GM21515 (cell line): ENCODE data around the gene ZNF837.

Experiments used
- ATAC-seq: cut with Tn5 transposase; IDR thresholded peaks from one replicate; pipeline ENCODE4 v1.9.1; 2021; ENCODE audit not compliant: unreplicated experiment

ZNF837 gene

DNA sequence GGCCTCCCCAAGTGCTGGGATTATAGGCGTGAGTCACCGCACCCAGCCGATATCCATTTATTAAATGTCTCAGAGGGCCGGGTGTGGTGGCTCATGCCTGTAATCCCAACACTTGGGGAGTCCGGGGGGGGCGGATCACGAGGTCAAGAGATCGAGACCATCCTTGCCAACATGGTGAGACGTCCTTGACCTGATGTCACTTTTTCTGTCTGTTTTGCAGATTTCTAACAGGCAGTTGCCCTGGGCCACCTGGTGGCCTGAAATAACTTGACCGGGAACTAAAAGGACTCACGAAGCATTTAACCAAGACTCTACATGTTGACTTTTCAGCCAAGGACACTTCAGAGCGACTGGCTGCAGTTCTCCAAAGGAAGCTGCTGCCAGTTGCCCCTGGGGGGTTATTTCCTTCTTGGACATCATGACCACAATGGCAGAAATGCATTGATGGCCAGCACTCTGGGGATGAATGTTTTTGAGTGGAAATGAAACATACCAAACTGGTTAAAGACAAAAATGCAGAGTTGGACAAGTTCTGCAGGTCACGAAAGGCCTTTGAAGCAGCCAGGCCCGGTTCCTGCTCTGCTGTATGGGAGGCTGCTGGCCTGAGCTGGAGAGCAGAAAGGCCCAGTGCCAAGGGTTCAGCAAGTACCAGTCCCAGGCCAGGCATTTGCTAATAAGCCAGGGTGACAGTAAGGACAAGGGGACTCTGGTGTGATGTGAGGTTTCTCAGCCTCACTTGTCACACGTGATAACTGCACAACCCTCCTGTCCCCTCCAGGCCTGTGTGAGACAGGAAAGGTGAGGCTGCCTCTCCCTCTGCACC, 8.3 kb downstream of the ZNF837 start:
- no peak for ATAC-seq

- ATAC-seq = no peak
Observed at GRCh38 chr19:58368561-58369360, 12.1 kb downstream of the ZNF837 start.

GRCh38 chr19:58367698-58368454, 13.0 kb downstream of the ZNF837 start:
- ATAC-seq = no peak

DNA sequence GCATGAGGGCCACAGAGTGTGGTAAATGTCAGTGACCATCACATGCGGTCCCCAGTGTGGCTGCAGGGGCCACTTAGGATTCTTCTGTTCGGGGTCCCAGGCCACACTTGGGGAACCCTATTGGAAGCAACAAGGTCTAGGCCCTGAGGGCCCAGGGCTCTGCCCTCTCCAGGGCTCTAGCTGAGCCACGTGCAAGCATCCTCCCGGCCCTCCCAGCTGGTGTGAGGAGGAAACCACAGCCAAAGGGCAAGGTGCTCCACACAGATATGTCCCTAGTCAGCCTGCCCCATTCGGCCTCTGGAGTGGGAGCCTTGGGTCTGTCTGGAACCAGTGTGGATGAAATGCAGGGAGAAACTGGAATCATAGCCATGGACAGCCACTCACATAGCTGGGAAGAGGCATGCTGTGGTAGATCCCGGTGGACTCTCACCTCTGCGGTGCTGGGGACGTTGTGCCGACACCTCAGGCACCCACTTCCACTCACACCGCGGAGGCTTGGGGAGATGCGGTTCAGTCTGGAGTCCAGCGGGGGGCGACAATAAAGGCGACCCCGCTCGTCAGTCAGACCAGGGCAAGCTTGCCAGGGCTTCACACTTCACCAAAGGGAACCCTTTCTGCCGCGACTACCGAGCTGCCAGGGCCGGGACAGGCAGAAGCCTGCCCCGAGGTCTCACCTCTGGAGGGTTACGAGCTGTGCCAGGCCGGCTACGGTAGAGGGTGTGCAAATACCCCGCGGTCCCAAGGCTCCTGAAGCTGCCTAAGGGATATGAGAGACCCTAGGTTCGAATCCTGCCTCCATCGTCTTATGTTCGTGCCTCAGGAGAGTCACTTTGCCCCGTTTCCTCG, 14.0 kb downstream of the ZNF837 start:
- ATAC-seq = no peak

DNA sequence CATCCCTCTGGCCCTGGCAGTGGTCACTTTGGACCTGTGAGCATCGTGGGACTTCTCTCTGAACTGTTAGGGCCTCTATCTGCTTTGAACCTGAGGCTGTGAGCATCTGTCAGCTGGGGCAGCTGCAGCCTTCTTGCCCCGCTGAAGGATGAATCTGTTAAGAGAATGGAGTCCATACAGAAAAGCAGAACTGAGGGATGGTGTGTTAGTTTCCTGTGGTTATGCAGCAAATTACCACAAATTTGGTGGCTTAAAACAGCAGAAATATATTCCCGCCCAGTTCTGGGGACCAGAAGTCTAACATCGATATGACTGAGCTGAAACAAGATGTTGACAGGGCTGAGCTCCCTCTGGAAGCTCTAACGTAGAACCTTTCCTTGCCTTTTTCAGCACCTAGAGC, 16.7 kb downstream of the ZNF837 start:
- no peak for ATAC-seq

GRCh38 chr19:58362272-58362994, 18.4 kb downstream of the ZNF837 start, which contains the start of gene ZNF497:
ZNF497 (minus strand) TSS chr19:58362751; CDS start chr19:58357635, 5,116 bp downstream.
- ATAC-seq = peak; percentile 86

DNA sequence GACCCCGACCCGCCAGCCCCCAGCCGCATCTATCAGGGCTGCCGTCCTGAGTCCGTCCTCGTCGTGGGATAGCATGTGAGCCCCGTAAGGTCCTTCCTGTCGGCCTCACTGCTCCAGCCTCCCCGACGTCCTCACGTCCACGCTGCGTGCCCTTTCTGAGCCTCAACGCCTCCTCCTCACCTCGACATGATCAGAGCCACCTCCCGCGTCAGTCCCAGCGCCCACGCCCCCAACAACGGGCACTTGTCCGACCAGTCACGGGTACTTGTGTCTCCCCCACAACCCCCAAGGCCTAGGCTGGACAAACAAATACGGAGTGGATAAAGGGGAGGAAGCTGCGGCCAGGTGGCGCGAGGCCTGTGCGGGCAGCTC, 18.9 kb downstream of the ZNF837 start:
- ATAC-seq = peak; percentile 21

DNA sequence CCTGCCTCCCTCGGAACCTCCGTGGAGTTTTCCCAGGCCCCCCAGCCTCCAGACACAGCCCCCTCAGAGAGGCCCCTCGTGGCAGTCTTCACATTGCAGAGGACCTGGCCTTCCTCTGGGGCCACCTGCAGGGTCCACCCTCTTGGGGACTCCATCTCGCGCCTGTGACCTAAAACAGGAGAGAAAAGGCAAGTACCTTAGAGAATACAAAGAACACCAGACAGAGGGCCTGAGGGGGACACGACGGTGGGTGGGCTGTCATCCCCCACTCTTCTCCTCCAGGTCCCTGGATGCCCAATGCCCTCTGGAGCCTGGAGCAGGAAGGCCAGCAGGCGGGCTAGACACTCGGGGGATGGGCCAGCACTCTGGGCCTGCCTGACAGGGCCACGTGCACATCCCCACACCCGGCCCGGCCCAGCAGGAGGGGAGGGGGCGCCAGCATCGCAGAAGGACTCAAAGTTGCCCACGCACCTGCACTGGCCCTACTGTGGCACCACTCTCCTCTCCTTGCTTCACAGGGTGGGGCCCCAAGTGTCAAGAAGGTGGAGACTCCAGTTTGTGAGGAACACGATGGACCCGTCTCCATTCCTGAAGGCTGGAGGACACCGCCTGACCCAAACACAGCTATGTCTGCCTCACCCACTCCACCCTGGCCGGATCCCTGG, 23.2 kb downstream of the ZNF837 start:
- ATAC-seq = no peak

DNA sequence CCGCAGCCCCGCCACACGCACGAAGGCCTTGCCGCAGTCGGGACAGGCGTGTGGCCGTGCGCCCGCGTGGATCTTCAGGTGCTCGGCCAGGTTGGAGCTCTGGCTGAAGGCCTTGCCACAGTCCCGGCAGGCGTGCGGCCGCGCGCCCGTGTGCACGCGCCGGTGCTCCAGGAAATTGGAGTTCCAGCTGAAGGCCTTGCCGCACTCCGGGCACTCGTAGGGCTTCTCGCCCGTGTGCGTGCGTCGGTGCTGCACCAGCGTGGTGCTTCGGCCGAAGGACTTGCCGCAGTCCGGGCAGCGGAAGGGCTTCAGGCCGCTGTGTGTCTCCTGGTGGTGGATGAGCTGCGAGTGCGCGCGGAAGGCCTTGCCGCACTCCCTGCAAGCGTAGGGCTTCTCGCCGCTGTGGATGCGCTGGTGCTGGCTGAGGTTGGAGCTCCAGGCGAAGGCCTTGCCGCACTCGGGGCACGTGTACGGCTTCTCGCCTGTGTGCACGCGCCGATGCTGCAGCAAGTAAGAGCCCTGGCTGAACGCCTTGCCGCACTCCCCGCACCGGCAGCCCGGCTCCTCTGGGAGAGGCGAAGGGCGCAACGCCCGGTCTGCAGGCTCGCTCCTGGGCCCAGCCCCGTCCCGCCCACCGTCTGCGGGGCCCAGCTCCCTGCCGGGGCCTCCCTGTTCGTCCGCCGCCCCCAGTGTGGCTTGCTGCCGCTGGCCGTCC, 23.9 kb downstream of the ZNF837 start:
- no peak for ATAC-seq

DNA sequence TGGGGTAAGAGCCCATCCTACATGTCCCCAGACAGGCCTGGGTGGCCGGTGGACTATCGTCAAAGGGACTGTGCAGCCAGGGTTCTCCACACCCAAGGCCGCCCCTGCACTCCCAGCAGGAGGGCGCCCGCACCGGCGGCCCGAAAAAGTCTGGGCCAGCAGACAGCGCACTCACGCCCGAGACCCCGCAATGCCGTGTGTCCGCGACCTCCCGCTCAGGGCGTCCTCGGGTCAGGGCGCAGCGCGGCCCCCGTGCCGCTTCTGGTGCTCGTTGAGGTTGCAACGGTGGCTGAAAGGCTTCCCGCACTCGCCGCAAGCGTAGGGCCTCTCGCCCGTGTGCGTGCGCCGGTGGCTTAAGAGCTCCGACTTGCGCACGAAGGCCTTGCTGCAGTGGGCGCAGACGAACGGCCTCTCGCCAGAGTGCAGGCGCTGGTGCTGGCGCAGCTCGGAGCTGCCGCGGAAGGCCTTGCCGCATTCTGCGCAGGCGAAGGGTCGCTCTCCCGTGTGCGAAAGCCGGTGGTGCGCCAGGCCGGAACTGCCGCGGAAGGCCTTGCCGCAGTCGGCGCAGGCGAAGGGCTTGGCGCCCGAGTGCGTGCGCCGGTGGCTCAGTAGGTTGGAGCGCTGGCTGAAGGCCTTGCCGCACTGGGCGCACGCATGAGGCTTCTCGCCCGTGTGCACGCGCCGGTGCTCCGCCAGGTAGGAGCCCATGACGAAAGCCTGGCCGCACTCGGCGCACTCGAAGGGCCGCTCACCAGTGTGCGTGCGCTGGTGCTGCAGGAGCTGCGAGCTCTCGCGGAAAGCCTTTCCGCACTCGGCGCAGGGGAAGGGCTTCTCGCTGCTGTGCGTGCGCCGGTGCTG, 24.7 kb downstream of the ZNF837 start:
- no peak for ATAC-seq

GRCh38 chr19:58355215-58355796, 25.5 kb downstream of the ZNF837 start:
- no peak for ATAC-seq

DNA sequence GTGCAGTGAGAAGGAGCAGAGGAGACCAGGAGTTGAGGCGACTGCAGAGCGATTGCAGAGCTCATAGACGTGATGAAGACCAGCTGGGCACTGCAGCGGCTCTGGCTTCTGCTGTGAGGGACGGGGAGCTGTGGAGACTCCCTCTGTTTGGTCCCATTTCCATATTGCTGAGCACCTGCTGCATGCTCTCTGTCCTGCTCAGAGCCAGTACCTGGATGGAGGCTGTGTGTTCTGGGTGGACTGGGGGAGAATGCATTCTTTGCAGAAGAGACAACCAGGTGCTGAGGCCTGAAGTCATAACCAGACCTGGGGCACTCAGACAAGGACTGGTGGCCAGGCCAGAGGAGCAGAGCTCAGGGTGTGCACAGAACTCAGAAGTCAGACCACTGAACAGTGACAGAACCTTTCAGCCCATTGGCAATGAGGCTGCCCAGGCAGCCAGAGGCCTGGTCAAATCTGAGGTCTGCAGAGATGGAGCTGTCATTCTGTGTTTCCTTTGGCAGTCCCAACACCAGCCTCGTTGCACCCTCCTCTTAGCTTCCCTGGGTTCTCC, 26.3 kb downstream of the ZNF837 start:
- no peak for ATAC-seq

- no peak for ATAC-seq
Observed at GRCh38 chr19:58353717-58354477, 26.9 kb downstream of the ZNF837 start.

GRCh38 chr19:58352760-58353671, 27.8 kb downstream of the ZNF837 start, which contains the start of gene A1BG:
A1BG (minus strand) TSS chr19:58353492; CDS start chr19:58353437, 55 bp downstream.
- ATAC-seq = no peak
